Measurements from ENCODE around the gene ZNF74.

The ZNF74 gene

DNA sequence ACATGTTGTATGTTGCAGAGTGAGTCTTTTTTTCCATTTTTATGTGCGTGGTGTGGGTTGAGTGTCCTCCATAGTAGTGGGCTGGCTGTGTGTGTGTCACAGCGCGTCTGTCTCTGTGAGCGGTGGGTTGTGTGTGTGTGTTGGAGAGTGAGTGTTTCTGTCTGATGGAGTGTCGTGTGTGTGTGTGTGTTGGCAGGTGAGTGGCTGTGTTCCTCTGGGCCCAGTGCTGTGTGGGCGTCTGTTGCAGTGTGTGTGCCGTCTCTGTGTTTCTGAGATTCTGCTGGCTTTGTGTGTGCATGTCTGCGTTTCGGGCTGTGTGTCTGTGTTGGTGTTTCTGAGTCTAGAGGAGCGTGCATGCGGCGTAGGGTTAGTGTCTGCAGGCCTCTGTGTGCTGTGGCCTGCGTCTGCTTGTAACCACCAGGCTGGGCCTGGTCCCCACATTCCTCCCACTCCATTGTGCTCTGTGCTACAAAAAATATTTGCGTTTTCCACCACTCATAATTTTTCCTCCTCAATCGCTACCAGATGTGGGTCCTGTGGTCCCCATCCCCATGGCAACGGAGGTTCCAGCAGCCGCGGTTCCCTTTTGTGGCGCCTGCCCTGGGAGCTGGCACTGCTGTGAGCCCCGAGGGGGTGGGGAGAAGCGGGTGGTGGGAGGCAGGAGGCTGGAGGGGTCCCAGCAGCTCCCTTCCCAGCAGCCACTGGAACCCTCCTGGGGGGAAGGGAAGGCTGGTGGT, 28.5 kb downstream of the ZNF74 start:
- no peak for DNase-seq

DNA sequence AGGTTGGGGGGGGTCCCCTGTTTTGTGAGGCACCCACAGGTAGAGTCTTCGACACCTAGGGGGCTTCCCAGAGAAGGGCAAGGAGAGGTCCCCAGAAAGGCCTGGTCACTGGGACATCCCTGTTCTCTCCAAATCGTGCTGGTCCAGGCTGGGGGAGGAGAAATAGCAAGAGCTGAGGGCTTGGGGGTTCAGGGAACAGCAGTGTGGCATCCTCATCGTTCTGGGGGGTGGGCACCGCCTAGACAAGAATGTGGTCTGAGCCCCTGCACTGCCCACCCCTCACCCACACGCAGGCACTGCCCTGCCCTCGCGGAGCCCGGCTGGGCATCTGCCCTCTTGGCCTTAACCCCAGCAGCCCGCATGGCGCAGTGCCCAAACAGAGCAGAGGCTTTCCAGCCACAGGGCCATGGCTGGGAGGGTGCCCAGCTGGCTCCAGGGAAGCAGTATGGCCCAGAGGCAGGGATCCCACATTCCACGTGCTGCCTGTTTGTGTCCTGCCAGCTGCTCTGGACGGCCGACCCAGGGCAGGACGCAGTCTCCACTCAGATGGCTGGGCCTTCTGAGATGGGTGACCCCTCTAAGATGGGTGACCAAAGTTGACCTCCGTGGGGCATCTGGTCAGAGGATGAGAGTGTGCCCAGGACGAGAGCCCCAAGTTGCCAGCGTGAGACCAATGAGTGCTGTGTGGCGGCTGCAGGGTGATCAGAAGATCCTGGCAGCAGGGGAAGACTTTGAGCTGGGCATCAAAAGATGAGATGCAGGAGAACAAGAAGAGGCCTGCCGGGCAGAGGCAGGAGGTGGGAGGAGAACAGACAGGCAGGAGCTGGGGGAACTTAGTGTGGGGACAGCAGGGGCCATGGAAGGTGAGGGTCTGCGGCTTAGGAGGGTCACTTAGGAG, 29.3 kb downstream of the ZNF74 start:
- no peak for DNase-seq

DNA sequence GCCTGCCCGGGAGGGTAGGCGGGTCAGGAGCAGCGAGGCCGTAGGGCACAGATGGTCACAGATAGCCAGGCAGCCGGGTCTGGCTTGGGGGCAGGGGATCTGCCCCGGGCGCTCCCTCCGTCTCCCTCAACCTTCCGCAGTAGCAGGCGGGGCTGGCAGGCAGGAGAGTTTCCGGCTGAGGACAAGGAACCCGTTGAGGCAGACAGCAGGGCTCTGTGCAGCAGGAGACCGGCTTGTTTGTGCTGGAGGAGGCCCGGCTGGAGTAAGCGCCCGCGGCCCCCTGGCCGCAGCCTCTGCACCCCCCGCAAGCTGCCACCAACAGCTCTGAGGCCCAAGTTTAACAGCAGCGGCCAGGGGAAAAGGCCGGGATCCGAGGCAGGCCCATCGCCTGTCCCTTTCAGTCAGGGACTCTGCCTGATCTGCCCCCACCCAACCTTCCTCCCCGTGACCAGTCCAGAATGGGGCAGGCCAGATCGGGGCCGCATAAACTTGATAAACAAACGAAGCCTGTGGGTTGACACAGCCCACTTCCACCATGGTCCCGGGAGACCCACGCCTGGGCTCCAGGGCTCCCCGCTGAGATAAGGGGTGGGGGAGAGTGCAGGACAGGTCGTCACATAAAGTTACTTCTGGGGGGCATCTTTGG, 30.1 kb downstream of the ZNF74 start:
- no peak for DNase-seq

DNA sequence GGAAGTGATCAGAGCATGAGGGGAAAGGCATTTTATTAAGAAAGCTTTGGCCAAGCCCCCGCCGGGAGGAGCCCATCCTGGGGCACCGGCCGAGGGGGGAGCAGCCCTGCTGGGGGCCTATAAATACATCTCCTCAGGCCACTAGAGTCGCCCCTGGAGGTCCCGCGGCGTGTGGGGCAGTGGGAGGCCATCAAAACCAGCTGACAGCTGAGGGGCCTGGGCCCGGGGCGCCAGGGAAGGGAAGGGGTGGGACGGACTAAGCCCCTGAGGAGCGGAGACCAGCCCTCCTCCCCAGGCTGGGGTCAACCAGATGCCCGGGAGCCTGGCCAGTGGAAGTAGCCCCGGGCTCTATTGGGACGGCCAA, 30.6 kb downstream of the ZNF74 start:
- DNase-seq = no peak

DNA sequence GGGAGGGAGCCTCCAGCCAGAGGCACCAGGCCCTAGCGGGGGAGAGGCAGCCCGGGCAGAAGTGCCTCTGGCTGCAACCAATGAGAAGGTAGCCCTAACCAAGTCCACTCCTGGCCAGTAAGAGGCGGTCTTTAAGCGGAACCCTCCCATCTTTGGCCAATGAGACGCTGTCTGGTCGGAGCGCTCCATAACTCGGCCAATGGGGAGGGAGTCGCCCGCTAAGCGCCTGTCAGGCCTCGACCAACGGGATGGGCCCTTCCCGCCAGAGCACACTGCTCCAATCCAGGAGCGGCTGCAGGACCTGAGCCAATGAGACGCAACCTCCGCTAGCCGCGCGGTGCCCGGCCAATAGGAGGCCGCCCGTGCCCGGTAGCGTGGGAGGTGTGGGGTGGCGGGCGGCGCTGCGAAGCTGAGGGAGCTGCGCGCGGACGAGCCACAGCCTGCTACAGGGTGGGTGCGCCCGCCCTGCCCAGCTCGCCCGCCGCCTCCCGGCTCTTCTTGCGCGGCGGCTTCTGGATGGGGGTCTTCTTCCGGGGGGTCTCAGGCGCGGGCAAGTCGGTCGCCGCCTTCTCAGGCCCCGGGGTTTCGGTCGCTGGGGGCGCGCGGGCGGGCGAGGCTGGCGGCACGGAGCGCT, 31.1 kb downstream of the ZNF74 start:
- no peak for DNase-seq

DNA sequence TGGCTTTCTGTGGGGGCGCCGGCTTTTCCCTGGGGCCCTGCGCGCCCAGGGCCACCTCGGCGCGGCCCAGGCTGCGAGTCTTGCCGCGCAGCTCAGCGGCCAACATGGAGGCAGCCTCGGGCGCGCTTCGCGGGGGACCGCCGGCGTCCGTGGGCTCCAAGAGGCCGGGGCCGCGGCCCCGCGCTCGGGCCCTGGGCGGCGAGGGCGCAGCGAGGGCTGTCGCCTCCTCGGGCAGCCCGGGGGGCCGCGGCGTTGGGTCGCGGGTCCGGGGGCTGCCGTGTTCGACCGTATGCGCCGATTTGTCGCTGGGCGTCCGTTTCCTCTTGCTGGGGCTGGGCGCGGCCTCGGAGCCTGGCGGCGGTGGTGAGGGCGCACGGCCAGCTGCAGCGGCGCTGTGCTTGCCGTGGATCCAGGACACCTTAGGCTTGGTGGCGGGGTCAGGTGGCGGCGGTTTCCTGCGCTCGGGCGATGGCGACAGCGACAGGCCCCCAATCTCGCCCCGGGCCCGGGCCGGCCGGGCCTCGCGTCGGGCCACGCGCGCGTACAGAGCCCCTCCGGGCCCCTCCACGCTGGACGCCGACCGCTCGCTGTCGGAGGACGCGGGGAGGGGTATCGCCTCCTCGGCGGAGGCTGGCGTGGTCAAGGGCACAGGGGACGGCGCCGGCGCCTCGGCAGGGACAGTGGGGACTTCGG, 31.8 kb downstream of the ZNF74 start:
- no peak for DNase-seq

DNA sequence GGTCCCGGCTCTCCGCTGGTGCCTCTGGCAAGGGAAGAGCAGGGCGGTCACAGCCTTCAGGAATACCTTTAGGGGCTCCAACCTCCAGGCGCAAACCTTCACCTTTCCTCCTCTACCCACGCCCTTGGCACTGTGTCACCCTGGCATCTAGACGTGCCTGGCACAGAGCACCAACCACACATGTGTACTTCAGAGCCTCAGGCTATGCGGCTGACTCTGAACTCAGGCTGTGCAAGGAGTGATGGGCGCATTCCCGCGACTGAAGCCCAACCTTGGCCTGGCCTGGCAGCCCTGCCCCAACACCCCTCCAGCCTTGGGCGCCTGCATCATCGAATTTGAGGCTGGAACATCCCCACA, 32.3 kb downstream of the ZNF74 start:
- no peak for DNase-seq

DNA sequence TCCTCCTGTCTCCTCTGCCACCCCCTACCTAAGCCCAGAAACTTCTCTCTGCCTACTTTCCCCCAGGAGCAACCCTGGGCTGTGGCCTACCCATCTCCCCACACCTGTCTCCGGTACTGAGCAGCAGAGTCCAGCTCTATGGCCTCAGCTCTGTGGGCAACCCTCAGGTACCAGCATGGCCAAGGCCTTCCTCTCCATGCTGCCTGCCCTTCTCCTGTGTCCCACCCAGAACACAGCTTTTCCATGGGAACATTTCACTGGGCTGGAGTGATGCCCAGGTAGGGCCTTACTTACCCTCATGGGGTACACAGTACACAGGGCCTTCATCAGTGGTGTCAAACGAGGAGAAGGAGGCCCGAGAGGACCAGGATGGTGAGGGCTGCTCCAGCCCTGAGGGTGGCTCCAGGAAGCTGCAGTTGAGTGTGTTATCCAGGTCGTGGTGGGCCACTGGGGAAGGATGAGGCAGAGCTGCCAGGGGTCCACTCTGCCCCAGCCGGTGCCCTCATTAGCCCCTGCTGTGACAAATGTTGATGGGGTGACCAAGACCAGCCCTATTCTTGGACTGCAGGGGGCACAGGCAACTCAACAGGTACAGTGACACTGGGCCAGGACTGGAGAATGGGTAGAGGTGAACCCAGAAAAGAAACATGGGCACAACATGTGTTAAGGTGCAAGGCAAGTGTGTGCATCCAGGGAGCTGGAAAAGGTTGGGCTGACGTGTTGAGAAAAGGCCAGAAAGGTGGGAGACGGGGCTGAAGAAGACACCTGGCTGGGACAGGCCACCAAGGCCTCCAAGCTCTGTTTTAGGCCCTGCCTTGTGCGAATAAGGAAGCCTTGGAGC, 33.4 kb downstream of the ZNF74 start:
- no peak for DNase-seq

DNA sequence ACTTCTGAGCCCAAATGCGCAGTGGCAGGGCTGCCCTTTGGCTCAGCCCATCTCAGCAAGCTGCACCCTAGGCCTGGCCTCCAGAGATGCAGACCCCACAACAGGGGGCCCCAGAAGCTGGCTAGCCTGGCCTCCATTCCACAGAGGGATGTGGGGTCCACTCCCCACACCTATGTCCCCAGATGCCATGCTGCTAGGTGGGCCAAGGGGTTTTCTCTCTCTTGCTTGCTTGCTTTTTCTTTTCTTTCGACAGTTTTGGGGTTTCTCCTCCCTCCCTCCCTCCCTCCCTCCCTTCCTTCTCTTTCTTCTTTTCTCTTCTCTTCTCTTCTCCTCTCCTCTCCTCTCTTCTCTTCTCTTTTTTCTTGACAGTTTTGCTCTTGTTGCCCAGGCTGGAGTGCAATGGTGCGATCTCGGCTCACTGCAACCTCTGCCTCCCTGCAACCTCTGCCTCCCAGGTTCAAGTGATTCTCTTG, 34.0 kb downstream of the ZNF74 start:
- DNase-seq = no peak

DNA sequence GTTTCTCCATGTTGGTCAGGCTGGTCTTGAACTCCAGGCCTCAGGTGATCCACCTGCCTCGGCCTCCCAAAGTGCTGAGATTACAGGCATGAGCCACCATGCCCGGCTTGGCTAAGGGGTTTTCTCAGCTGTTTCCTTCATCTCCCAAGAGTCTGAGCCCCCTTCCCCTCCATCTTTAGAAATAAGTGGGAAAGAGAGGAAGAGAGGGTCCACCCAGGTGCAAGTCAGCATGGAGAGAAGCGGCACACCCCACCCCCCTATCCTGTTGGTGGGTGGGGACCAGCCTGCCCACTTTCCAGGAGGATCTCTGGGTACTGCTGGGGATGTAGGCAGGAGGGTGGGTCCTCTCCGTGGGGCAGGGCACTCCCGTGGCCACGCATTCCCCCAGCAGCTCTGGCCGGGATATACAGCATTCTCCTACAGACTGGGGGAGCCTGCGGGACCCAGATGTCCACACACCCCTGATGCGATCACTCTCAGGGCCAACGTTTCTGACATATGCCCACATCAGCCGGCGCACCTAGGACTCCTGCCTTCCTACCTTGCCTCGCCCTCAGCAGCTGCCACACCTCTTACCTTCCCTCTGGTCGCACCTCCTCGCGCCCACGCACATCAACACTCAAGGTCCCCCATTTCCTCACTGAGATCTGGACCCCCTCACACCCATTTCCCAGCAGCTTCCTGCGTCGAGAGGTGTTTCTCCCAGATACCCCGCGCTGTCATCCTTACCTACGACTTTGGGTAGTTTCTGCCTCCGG, 34.7 kb downstream of the ZNF74 start:
- no peak for DNase-seq

- DNase-seq = no peak
These were observed 35.5 kb downstream of the ZNF74 start for GRCh38 chr22:20429254-20430100.

- DNase-seq = no peak
These were observed 36.3 kb downstream of the ZNF74 start for GRCh38 chr22:20430101-20430719.

DNA sequence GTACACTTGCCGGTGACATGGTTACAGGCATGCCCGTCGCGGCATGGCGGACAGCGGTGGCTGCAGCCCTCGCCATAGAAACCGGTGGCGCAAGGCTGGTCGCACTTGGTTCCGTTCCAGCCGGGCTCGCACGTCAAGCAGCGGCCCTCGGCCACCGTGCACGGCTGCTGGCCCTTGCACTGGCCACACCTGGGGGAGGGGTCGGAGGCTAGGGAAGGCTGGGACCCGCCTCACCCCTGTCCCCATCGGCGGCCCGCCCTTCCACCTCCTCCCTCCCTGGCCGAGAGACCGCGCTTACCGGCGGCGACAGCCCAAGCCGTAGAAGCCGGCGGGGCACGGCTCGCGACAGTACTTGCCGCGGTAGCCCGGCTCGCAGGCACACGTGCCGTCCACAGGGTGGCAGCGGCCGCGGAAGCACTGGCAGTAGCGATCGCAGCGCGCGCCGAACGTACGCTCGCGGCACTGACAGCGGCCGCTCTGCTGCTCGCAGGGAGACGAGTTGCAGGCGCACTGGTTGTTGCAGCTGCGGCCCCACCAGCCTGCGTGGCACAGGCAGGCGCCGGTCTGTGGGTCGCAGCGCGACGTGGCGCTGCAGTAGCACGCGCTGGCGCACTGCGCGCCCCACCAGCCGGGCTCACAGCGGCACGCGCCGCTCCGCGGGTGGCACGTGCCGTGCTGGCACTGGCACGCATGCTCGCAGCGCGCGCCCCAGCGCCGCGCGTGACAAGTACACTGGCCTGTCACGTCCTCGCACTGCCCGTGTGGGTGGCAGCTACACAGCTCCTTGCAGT, 37.0 kb downstream of the ZNF74 start:
- peak; percentile 21 to 49 for DNase-seq

GRCh38 chr22:20431511-20432192, 37.7 kb downstream of the ZNF74 start:
- DNase-seq = no peak

DNA sequence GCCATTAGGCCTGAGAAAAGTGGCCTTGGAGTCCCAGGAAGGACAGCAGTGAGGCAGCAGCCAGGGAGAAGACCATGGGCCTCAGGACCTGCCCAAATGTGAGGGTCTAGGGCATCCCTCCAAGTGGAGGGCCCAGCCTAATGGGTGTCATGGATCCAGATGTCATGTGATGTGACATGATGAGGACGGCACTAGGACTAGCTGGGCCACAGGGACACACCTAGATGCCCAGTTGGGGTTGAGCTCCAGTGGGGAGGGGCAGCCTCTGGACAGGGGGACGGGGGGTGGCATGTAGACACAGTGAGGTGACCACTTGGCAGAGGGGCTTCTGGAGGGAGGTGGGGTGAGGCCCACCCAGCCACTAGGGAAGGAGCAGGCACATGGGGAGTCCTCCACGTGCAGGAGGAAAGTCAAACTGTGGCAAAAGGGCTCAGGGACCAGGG, 38.3 kb downstream of the ZNF74 start:
- no peak for DNase-seq

DNA sequence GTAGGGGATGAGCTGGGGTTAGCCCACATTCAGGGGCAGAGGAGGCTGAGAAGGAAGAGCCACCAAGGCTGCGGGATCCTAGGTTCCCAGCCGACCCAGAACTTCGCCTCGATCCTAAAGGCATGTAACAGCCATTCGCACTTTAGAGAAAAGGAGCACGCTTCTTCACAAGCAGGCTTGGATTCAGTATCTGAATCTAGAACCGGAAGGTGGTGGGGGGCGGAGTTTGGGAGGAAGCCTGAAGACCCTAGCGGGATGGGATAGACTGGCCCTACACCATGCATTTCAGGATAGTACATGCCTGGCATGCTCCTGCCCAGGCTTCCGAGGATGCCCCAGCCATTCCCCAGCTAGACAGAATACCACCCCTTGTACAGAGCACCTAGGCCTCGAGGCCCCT, 39.2 kb downstream of the ZNF74 start:
- DNase-seq = no peak

DNA sequence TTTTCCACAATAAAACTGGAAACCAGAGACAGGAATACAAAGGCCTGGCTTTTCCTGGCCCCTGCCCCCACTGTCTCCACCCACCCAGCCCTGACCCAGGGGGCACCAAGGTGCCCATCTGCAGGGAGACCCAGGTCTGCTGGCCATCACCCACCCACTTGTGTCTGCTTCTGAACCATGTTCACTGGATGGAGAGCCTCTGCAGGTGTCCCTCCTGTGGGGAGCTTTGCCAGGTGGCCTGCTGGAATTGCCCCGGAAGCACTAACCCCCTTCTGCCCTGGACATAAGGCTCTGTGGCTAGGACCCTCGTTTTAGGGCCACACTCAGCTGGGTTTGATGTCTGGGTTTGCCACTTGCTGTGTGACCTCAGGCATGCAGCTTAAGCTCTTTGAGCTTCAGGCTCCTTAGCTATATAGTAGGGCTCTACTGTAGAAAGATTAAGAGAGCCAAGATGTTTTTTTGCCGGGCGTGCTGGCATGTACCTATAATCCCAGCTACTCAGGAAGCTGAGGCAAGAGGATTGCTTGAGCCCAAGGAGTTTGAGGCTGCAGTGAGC, 39.8 kb downstream of the ZNF74 start:
- no peak for DNase-seq

All from NCI-H1930 (cell line).